H1 (cell line): ENCODE data around the gene PLLP. TPM values are rescaled to one million over a fixed set of nuclear protein-coding genes. Genes with fewer than 3 reads are reported as not detected.

Source experiments
- CTCF ChIA-PET: fragments of 300-600 bp; sonication (Branson Sonifier 250); formaldehyde crosslinking; loops from one replicate; lab custom pipeline; 2021; ENCODE audit not compliant: partially characterized antibody; lab: Charles Lee
- POLR2A ChIA-PET: fragments of 300-600 bp; sonication (Branson Sonifier 250); formaldehyde crosslinking; loops from one replicate; lab custom pipeline; 2021; ENCODE audit warnings: inconsistent platforms; ENCODE audit not compliant: partially characterized antibody; lab: Charles Lee
- DNase-seq, 2 experiments: peaks; one replicate each; pipeline versions ENCODE4 v3.0.0 to v3.0.0-alpha.2; 2010 to 2022; ENCODE audit warnings: low spot score in 2 of 2, low read depth in 1 of 2, mixed read lengths in 1 of 2
- FAIRE-seq: peaks from 2 replicates; lab custom pipeline; 2011; peaks lifted over from hg19 to GRCh38; lab: Jason Lieb, UNC
- H2AFZ ChIP-seq: 2 replicates; pipeline ENCODE4 v1.8.1; 2012; ENCODE audit warnings: low read length, inconsistent platforms
- H2AK5ac ChIP-seq: 2 replicates; pipeline ENCODE4 v1.6.1; 2013; ENCODE audit warnings: low read depth, low read length
- H2BK120ac ChIP-seq: replicated peaks from 2 replicates; pipeline ENCODE3; 2013; ENCODE audit warnings: low read depth, low read length, inconsistent platforms
- H2BK12ac ChIP-seq: 2 replicates; pipeline ENCODE4 v1.6.1; 2013; ENCODE audit warnings: low read depth, low read length
- H2BK15ac ChIP-seq: 2 replicates; pipeline ENCODE4 v1.6.1; 2013; ENCODE audit warnings: low read length
- H2BK20ac ChIP-seq: 2 replicates; pipeline ENCODE4 v1.6.1; 2013; ENCODE audit warnings: low read length
- H2BK5ac ChIP-seq: 2 replicates; pipeline ENCODE4 v1.6.1; 2013; ENCODE audit warnings: low read depth, low read length
- H3K14ac ChIP-seq: 2 replicates; pipeline ENCODE4 v1.6.1; 2013; ENCODE audit warnings: inconsistent platforms; ENCODE audit not compliant: insufficient read length
- H3K18ac ChIP-seq: 2 replicates; pipeline ENCODE4 v1.6.1; 2013; ENCODE audit warnings: low read length; ENCODE audit errors: extremely low read depth
- H3K23ac ChIP-seq: 2 replicates; pipeline ENCODE4 v1.6.1; 2013; ENCODE audit warnings: inconsistent platforms; ENCODE audit not compliant: insufficient read length
- H3K23me2 ChIP-seq: 2 replicates; pipeline ENCODE4 v1.6.1; 2013; ENCODE audit warnings: low read depth, low read length
- H3K27ac ChIP-seq: 2 replicates; pipeline ENCODE4 v1.6.1; 2011; ENCODE audit warnings: low read depth, low read length, inconsistent platforms
- H3K27me3 ChIP-seq, 4 experiments: replicated peaks in 1 of 4; 1 replicate in 1 of 4; 2 replicates in 3 of 4; pipeline versions ENCODE4 v1.6.1 to v1.8.1; 2011 to 2013; ENCODE audit warnings: low read length in 3 of 4, mild to moderate bottlenecking in 3 of 4, inconsistent platforms in 2 of 4, mixed read lengths in 2 of 4, moderate library complexity in 1 of 4; ENCODE audit not compliant: control insufficient read depth in 3 of 4, insufficient read depth in 3 of 4; ENCODE audit errors: extremely low read depth in 1 of 4
- H3K36me3 ChIP-seq, 4 experiments: 2 replicates each; pipeline versions ENCODE4 v1.6.1 to v1.8.1; 2011 to 2013; ENCODE audit warnings: mild to moderate bottlenecking in 4 of 4, low read length in 3 of 4, moderate library complexity in 2 of 4, control low read depth in 1 of 4, inconsistent platforms in 1 of 4; ENCODE audit not compliant: insufficient read depth in 4 of 4, control insufficient read depth in 2 of 4
- H3K4ac ChIP-seq: replicated peaks from 2 replicates; pipeline ENCODE3; 2013; ENCODE audit warnings: low read length, low read depth, mixed read lengths, inconsistent platforms; ENCODE audit not compliant: insufficient read length
- H3K4me1 ChIP-seq, 4 experiments: replicated peaks in 1 of 4; 1 replicate in 1 of 4; 2 replicates in 3 of 4; pipeline versions ENCODE4 v1.6.1 to v1.8.1; 2011 to 2013; ENCODE audit warnings: low read length in 3 of 4, inconsistent platforms in 2 of 4, mixed read lengths in 1 of 4; ENCODE audit not compliant: insufficient read depth in 4 of 4, control insufficient read depth in 3 of 4
- H3K4me2 ChIP-seq, 2 experiments: 2 replicates each; pipeline versions ENCODE4 v1.6.1 to v1.8.1; 2011 to 2013; ENCODE audit warnings: low read depth in 2 of 2, low read length in 2 of 2, control low read depth in 1 of 2, inconsistent platforms in 1 of 2, mild to moderate bottlenecking in 1 of 2; ENCODE audit not compliant: insufficient read depth in 1 of 2
- H3K4me3 ChIP-seq, 4 experiments: fragments of 200-600, 300-600 bp in 1 of 4; sonication (generic), shearing (Covaris generic), sonication (Bioruptor Twin) in 1 of 4; 2 replicates each; pipeline versions ENCODE4 v1.5.1 to v1.8.1; 2011 to 2016; ENCODE audit warnings: low read length in 4 of 4, low read depth in 3 of 4, control low read depth in 2 of 4, inconsistent platforms in 2 of 4, mild to moderate bottlenecking in 2 of 4, mixed read lengths in 1 of 4, moderate library complexity in 1 of 4; ENCODE audit not compliant: insufficient read depth in 2 of 4; ENCODE audit errors: extremely low read depth in 1 of 4
- H3K56ac ChIP-seq: replicated peaks from 2 replicates; pipeline ENCODE3; 2013; ENCODE audit warnings: low read depth, mild to moderate bottlenecking, mixed read lengths, low read length, inconsistent platforms; ENCODE audit not compliant: insufficient read length
- H3K79me1 ChIP-seq: 2 replicates; pipeline ENCODE4 v1.6.1; 2013; ENCODE audit warnings: low read depth, low read length, control low read depth
- H3K79me2 ChIP-seq, 2 experiments: 2 replicates each; pipeline versions ENCODE4 v1.6.1 to v1.8.1; 2012 to 2013; ENCODE audit warnings: low read length in 2 of 2, mild to moderate bottlenecking in 2 of 2, inconsistent platforms in 1 of 2; ENCODE audit not compliant: insufficient read depth in 2 of 2, control insufficient read depth in 1 of 2
- H3K9ac ChIP-seq, 4 experiments: replicated peaks in 1 of 4; 1 replicate in 1 of 4; 2 replicates in 3 of 4; pipeline versions ENCODE4 v1.6.1 to v1.8.1; 2011 to 2013; ENCODE audit warnings: low read depth in 3 of 4, low read length in 3 of 4, control low read depth in 2 of 4, mild to moderate bottlenecking in 2 of 4, moderate library complexity in 2 of 4, inconsistent platforms in 1 of 4; ENCODE audit errors: extremely low read depth in 1 of 4
- H3K9me3 ChIP-seq, 2 experiments: 2 replicates each; pipeline versions ENCODE4 v1.6.1 to v1.8.1; 2012 to 2013; ENCODE audit warnings: mild to moderate bottlenecking in 2 of 2, moderate library complexity in 2 of 2, control low read depth in 1 of 2, inconsistent platforms in 1 of 2, low read depth in 1 of 2, low read length in 1 of 2, mixed read lengths in 1 of 2; ENCODE audit not compliant: insufficient read depth in 2 of 2
- H4K20me1 ChIP-seq, 2 experiments: replicated peaks in 1 of 2; 2 replicates each; pipeline versions ENCODE3 to v1.8.1; 2011 to 2013; ENCODE audit warnings: inconsistent platforms in 2 of 2, low read length in 2 of 2, mild to moderate bottlenecking in 1 of 2; ENCODE audit not compliant: insufficient read depth in 2 of 2, control insufficient read depth in 1 of 2
- H4K5ac ChIP-seq: 2 replicates; pipeline ENCODE4 v1.6.1; 2013; ENCODE audit warnings: low read length, low read depth, mixed read lengths, inconsistent platforms; ENCODE audit not compliant: insufficient read length
- H4K8ac ChIP-seq: 2 replicates; pipeline ENCODE4 v1.8.0; 2013; ENCODE audit warnings: mild to moderate bottlenecking, moderate library complexity, low read length, inconsistent platforms; ENCODE audit not compliant: insufficient read depth; ENCODE audit errors: extremely low read depth
- H4K91ac ChIP-seq: replicated peaks from 2 replicates; pipeline ENCODE3; 2013; ENCODE audit warnings: low read length, mixed read lengths, inconsistent platforms; ENCODE audit not compliant: insufficient read length
- ASH2L ChIP-seq: fragments of 200-600, 300-600 bp; sonication (generic); IDR thresholded peaks from one replicate; pipeline ENCODE4 v1.7.1; 2017; ENCODE audit warnings: low read length
- BCL11A ChIP-seq, 2 experiments: IDR thresholded peaks; one replicate each; pipeline ENCODE4 v1.6.1; 2011; ENCODE audit warnings: low read depth in 2 of 2, low read length in 2 of 2, mild to moderate bottlenecking in 2 of 2
- GABPA ChIP-seq: IDR thresholded peaks from 2 replicates; pipeline ENCODE4 v1.6.1; 2011; ENCODE audit warnings: mild to moderate bottlenecking, low read length, moderate library complexity, borderline replicate concordance; ENCODE audit not compliant: insufficient read depth
- JUN ChIP-seq: IDR thresholded peaks from 2 replicates; pipeline ENCODE4 v1.6.1; 2011; ENCODE audit warnings: low read depth, mild to moderate bottlenecking, improper control_type of control experiment, low read length
- PHF8 ChIP-seq: fragments of 200-600 bp; sonication (generic); conservative IDR thresholded peaks from 2 replicates; pipeline ENCODE4 v1.7.1; 2012; ENCODE audit warnings: low read depth, mild to moderate bottlenecking, inconsistent platforms, low read length, moderate library complexity
- POU5F1 ChIP-seq: IDR thresholded peaks from 2 replicates; pipeline ENCODE4 v1.6.1; 2011; ENCODE audit warnings: low read depth, mild to moderate bottlenecking, low read length, moderate library complexity
- RFX5 ChIP-seq: IDR thresholded peaks from 2 replicates; pipeline ENCODE4 v1.6.1; 2011; ENCODE audit warnings: low read depth, low read length, improper control_type of control experiment, borderline replicate concordance
- RNF2 ChIP-seq: fragments of 200-900, 300-1000 bp; sonication (generic); IDR thresholded peaks from 2 replicates; pipeline ENCODE4 v1.7.1; 2016; ENCODE audit warnings: borderline replicate concordance, low read depth, mild to moderate bottlenecking, antibody characterized with exemption, low read length; ENCODE audit not compliant: poor library complexity, severe bottlenecking; ENCODE audit errors: missing control alignments
- WGBS, 2 experiments: shearing (Covaris generic) in 1 of 2; methylation state at CpG; one replicate each; pipeline versions ENCODE4 v1.1.6 to v1.1.7; 2013 to 2015; ENCODE audit warnings: low lambda C conversion rate in 2 of 2, mixed read lengths in 2 of 2, inconsistent platforms in 1 of 2, low coverage in 1 of 2, missing lambda C conversion rate in 1 of 2; ENCODE audit not compliant: insufficient replicate concordance in 2 of 2, insufficient coverage in 1 of 2, insufficient read length in 1 of 2; ENCODE audit errors: extremely low coverage in 1 of 2, missing lambda C conversion rate in 1 of 2; 5-methylcytosine and 5-hydroxymethylcytosine counted together
- polyA plus RNA-seq, 7 experiments: library from polyadenylated mRNA; depleted of rRNA in 3 of 7; stranded (reverse) in 5 of 7; unstranded in 2 of 7; fragments of >200 nt in 5 of 7; fragments of 200-250 nt in 2 of 7; gene quantifications; 1 replicate in 5 of 7; 2 replicates in 1 of 7; 4 replicates in 1 of 7; pipeline versions ENCODE4 v1.2.1 to v1.2.3, GENCODE V29; 2011 to 2013; ENCODE audit warnings: missing spikeins in 2 of 7, mixed read lengths in 2 of 7
- total RNA-seq: library from RNA; stranded (reverse); fragmentation: NEBNext Ultra II Directional; extraction: Animal tissue kit (Norgen Biotek cat#: 25700); gene quantifications from 2 replicates; pipeline ENCODE4 v1.2.1, GENCODE V29; 2021
- TF ChIP-seq, protein P1 (sequence below): IDR thresholded peaks from 2 replicates; pipeline ENCODE4 v1.6.1; 2011; ENCODE audit warnings: low read depth, mild to moderate bottlenecking, low read length; ENCODE audit not compliant: insufficient read depth
- TF ChIP-seq, protein P2 (sequence below), 3 experiments: IDR thresholded peaks; 1 replicate in 2 of 3; 2 replicates in 1 of 3; pipeline versions ENCODE4 v1.5.1 to v1.6.1; 2011; ENCODE audit warnings: low read length in 3 of 3, mild to moderate bottlenecking in 3 of 3, inconsistent platforms in 2 of 3, low read depth in 1 of 3, moderate library complexity in 1 of 3; ENCODE audit not compliant: insufficient read depth in 1 of 3; ENCODE audit errors: control extremely low read depth in 1 of 3

Gene PLLP
- total and polyA plus RNA-seq, 2 of the 8 experiments (the other 6 are each of a cell fraction or from before 2014, with no cell fraction given): 2.9 to 10.6 TPM

DNA sequence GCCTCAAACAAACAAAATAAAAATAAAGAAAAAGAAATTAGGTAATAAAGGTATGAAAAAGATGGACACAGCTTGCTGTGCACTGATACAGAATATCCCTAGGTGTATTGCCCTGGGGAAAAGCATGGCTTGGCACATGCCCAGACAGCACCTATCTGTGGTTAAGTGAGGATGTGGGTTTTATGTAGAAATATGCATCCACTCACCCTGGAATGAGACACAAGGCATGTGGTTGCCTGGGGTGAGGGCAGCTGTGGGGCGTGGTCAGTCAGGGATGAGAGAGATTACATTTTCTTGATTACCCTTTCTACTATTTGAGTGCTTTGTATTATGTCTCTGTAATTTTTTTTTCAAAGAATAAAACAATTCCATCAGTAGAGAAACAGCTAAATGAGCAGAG lies 6.9 kb downstream of the PLLP start:
- ChIA-PET POLR2A (no interaction called here), CTCF (interaction anchor here (1.1 to 1.8 kb wide), 2 partner anchors 27 to 141 kb away, joined by 3 to 4 read pairs; no protein-coding TSS in a partner anchor)
- TF ChIP-seq POU5F1 (no peak), GABPA (no peak), RNF2 (no peak), BCL11A (IDR thresholded peaks at IDR 0.05; ENCODE audit: low read depth in 2 of 2, low read length in 2 of 2) (no peak), RFX5 (no peak), ASH2L (no peak), PHF8 (no peak), JUN (no peak)
- TF ChIP-seq, protein P1, sequence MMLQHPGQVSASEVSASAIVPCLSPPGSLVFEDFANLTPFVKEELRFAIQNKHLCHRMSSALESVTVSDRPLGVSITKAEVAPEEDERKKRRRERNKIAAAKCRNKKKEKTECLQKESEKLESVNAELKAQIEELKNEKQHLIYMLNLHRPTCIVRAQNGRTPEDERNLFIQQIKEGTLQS: no peak
- TF ChIP-seq, protein P2, sequence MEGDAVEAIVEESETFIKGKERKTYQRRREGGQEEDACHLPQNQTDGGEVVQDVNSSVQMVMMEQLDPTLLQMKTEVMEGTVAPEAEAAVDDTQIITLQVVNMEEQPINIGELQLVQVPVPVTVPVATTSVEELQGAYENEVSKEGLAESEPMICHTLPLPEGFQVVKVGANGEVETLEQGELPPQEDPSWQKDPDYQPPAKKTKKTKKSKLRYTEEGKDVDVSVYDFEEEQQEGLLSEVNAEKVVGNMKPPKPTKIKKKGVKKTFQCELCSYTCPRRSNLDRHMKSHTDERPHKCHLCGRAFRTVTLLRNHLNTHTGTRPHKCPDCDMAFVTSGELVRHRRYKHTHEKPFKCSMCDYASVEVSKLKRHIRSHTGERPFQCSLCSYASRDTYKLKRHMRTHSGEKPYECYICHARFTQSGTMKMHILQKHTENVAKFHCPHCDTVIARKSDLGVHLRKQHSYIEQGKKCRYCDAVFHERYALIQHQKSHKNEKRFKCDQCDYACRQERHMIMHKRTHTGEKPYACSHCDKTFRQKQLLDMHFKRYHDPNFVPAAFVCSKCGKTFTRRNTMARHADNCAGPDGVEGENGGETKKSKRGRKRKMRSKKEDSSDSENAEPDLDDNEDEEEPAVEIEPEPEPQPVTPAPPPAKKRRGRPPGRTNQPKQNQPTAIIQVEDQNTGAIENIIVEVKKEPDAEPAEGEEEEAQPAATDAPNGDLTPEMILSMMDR (IDR thresholded peaks at IDR 0.05; ENCODE audit: control extremely low read depth in 1 of 3, insufficient read depth in 1 of 3, low read depth in 1 of 3, low read length in 3 of 3): no peak

More for the DNA sequence above, 6.9 kb downstream of the PLLP start:
- Histone ChIP-seq H3K23ac (no peak overlapping the region), H3K27me3 (peaks cover 0 to 3% (median 2%) of the 10 kb centered on the region in 4 experiments; a peak in 4 of 7 replicates), H2AK5ac (no peak overlapping the region), H3K56ac (no peak overlapping the region), H4K8ac (no peak overlapping the region), H3K4me1 (no peaks in the 10 kb centered on the region; a peak in 1 of 7 replicates), H3K4me3 (no peak overlapping the region), H4K20me1 (no peaks in the 10 kb centered on the region), H3K23me2 (0 out of 2 replicates have a peak, but pooled peaks cover 1% of the 10 kb centered on the region), H3K9me3 (no peaks in the 10 kb centered on the region), H3K27ac (no peak overlapping the region), H4K5ac (no peak overlapping the region), H2BK120ac (no peak overlapping the region), H2AFZ (no peak overlapping the region), H3K4me2 (no peak overlapping the region), H3K14ac (no peak overlapping the region), H3K18ac (no peak overlapping the region), H3K36me3 (no peaks in the 10 kb centered on the region; a peak in 1 of 8 replicates), H2BK20ac (no peak overlapping the region), H2BK15ac (no peak overlapping the region), H3K4ac (no peak overlapping the region), H3K79me1 (no peaks in the 10 kb centered on the region), H2BK5ac (no peak overlapping the region), H4K91ac (peak overlapping the region; percentile 22), H3K9ac (no peak overlapping the region), H3K79me2 (no peaks in the 10 kb centered on the region), H2BK12ac (no peak overlapping the region)
- WGBS, 2 experiments: 86% methylated on average over 1 of the region's 1 CpG; no CpG with 5 or more reads in 1 of the 2 experiments
- DNase-seq (no peak), FAIRE-seq (no peak)
